BJ (cell line): ENCODE data around the gene TTC39C. TPM values are rescaled to one million over a fixed set of nuclear protein-coding genes. Genes with fewer than 3 reads are reported as not detected.

Experiments used
- CTCF ChIA-PET: fragments of 350-600 bp; formaldehyde crosslinking; extraction: SDS; loops from one replicate; lab custom pipeline; 2021; ENCODE audit warnings: antibody characterized with exemption, inconsistent platforms; lab: Yijun Ruan, JAX
- POLR2A ChIA-PET: fragments of 300-600 bp; sonication (Branson Sonifier 250); formaldehyde crosslinking; extraction: SDS; loops from one replicate; lab custom pipeline; 2021; ENCODE audit warnings: antibody characterized with exemption; lab: Charles Lee
- DNase-seq: peaks from one replicate; pipeline ENCODE4 v3.0.0-alpha.2; 2011; ENCODE audit warnings: low read depth
- H3K27me3 ChIP-seq: 2 replicates; pipeline ENCODE4 v1.6.0; 2011; ENCODE audit warnings: low read length; ENCODE audit not compliant: control insufficient read depth, insufficient read depth
- H3K36me3 ChIP-seq: 2 replicates; pipeline ENCODE4 v1.5.1; 2011; ENCODE audit warnings: low read length; ENCODE audit not compliant: control insufficient read depth, insufficient read depth
- H3K4me3 ChIP-seq: 2 replicates; pipeline ENCODE4 v1.5.1; 2011; ENCODE audit warnings: low read depth, mild to moderate bottlenecking, control low read depth, low read length
- CTCF ChIP-seq: IDR thresholded peaks from 2 replicates; pipeline ENCODE4 v1.5.1; 2011; ENCODE audit warnings: low read depth, mild to moderate bottlenecking, control low read depth, inconsistent platforms, low read length, moderate library complexity; ENCODE audit not compliant: insufficient read depth
- polyA plus RNA-seq: library from polyadenylated mRNA; depleted of rRNA; stranded (reverse); fragments of >200 nt; gene quantifications from 2 replicates; pipeline ENCODE4 v1.2.3, GENCODE V29; 2011

TTC39C gene
- polyA plus RNA-seq, 1 experiment, result 37.9 TPM

- CTCF ChIA-PET, result no interaction called here
- DNase-seq, result no peak
- POLR2A ChIA-PET, result no interaction called here
- no peak for TF ChIP-seq CTCF
- Histone ChIP-seq H3K27me3 (no peaks in the 10 kb centered on the region), H3K4me3 (no peak overlapping the region), H3K36me3 (no peaks in the 10 kb centered on the region)
Measured at GRCh38 chr18:24000613-24001490, 13.7 kb upstream of the TTC39C start.

GRCh38 chr18:24002479-24002878 is 12.1 kb upstream of the TTC39C start:
- ChIA-PET POLR2A (no interaction called here), CTCF (interaction anchor here (1.4 kb wide), 1 partner anchor 24 kb away, joined by 3 read pairs; no protein-coding TSS in a partner anchor)
- no peak for DNase-seq
- Histone ChIP-seq H3K27me3 (no peaks in the 10 kb centered on the region), H3K4me3 (no peak overlapping the region), H3K36me3 (no peaks in the 10 kb centered on the region)
- 0 out of 2 replicates have a peak, but pooled peaks have one; percentile 10 for TF ChIP-seq CTCF

- H3K4me3 ChIP-seq, result no peak overlapping the region
- CTCF ChIA-PET, result interaction anchor here (0.8 to 1.4 kb wide), 3 partner anchors 13 to 173 kb away, joined by 3 read pairs; no protein-coding TSS in a partner anchor
- TF ChIP-seq CTCF, result no peak
- POLR2A ChIA-PET, result no interaction called here
- DNase-seq, result no peak
- H3K36me3 ChIP-seq, result no peaks in the 10 kb centered on the region
- H3K27me3 ChIP-seq, result no peaks in the 10 kb centered on the region
Measured at GRCh38 chr18:24003288-24003687, 11.3 kb upstream of the TTC39C start.

GRCh38 chr18:24003903-24004640 is 10.5 kb upstream of the TTC39C start:
- Histone ChIP-seq H3K36me3 (no peaks in the 10 kb centered on the region), H3K4me3 (no peak overlapping the region), H3K27me3 (no peaks in the 10 kb centered on the region)
- no peak for TF ChIP-seq CTCF
- ChIA-PET CTCF (interaction anchor here (0.8 to 1.2 kb wide), 2 partner anchors 13 to 173 kb away, joined by 3 read pairs; no protein-coding TSS in a partner anchor), POLR2A (no interaction called here)
- DNase-seq, result no peak
